Astrocyte (in vitro differentiated cells and primary cell): ENCODE results near the gene PREX1. TPM values are rescaled to one million over a fixed set of nuclear protein-coding genes. Genes with fewer than 3 reads are reported as not detected.

Experiments used
- DNase-seq: peaks from one replicate; pipeline ENCODE4 v3.0.0-alpha.2; 2010; ENCODE audit warnings: low read depth
- FAIRE-seq: peaks from 2 replicates; lab custom pipeline; 2011; peaks lifted over from hg19 to GRCh38; lab: Jason Lieb, UNC
- H2AFZ ChIP-seq: 2 replicates; pipeline ENCODE4 v1.6.0; 2012; ENCODE audit warnings: low read depth, low read length, inconsistent platforms
- H3K27ac ChIP-seq: 2 replicates; pipeline ENCODE4 v1.5.1; 2011; ENCODE audit warnings: low read depth, low read length, inconsistent platforms
- H3K27me3 ChIP-seq: 2 replicates; pipeline ENCODE4 v1.6.0; 2011; ENCODE audit warnings: low read length, inconsistent platforms; ENCODE audit not compliant: insufficient read depth
- H3K36me3 ChIP-seq: 2 replicates; pipeline ENCODE4 v1.5.1; 2011; ENCODE audit warnings: low read length, inconsistent platforms; ENCODE audit not compliant: insufficient read depth
- H3K4me1 ChIP-seq: 2 replicates; pipeline ENCODE4 v1.5.1; 2011; ENCODE audit warnings: low read length, inconsistent platforms; ENCODE audit not compliant: insufficient read depth
- H3K4me2 ChIP-seq: 2 replicates; pipeline ENCODE4 v1.6.0; 2012; ENCODE audit warnings: low read length, inconsistent platforms
- H3K4me3 ChIP-seq: 2 replicates; pipeline ENCODE4 v1.5.1; 2011; ENCODE audit warnings: low read depth, mild to moderate bottlenecking, low read length, inconsistent platforms; ENCODE audit not compliant: insufficient read depth
- H3K79me2 ChIP-seq: 2 replicates; pipeline ENCODE4 v1.6.0; 2012; ENCODE audit warnings: mild to moderate bottlenecking, low read length, inconsistent platforms; ENCODE audit not compliant: insufficient read depth
- H3K9ac ChIP-seq: 2 replicates; pipeline ENCODE4 v1.6.0; 2012; ENCODE audit warnings: mild to moderate bottlenecking, low read length, inconsistent platforms
- H3K9me3 ChIP-seq: 2 replicates; pipeline ENCODE4 v1.5.1; 2012; ENCODE audit warnings: low read depth, mild to moderate bottlenecking, low read length, inconsistent platforms; ENCODE audit not compliant: insufficient read depth
- H4K20me1 ChIP-seq: 2 replicates; pipeline ENCODE4 v1.6.0; 2012; ENCODE audit warnings: low read length, inconsistent platforms; ENCODE audit not compliant: insufficient read depth
- H3K27ac Mint-ChIP-seq: one replicate; pipeline ENCODE4 v1.8.0; 2021; ENCODE audit warnings: mild to moderate bottlenecking, mixed read lengths; ENCODE audit not compliant: unreplicated experiment
- H3K27me3 Mint-ChIP-seq: one replicate; pipeline ENCODE4 v1.8.0; 2021; ENCODE audit warnings: low read depth, mixed read lengths; ENCODE audit not compliant: unreplicated experiment
- H3K36me3 Mint-ChIP-seq: one replicate; pipeline ENCODE4 v1.8.0; 2021; ENCODE audit warnings: low read depth, mixed read lengths; ENCODE audit not compliant: unreplicated experiment
- H3K4me1 Mint-ChIP-seq: one replicate; pipeline ENCODE4 v1.8.0; 2021; ENCODE audit warnings: low read depth, mixed read lengths; ENCODE audit not compliant: unreplicated experiment
- H3K4me3 Mint-ChIP-seq: one replicate; pipeline ENCODE4 v1.8.0; 2021; ENCODE audit warnings: mild to moderate bottlenecking, moderate library complexity, mixed read lengths; ENCODE audit not compliant: unreplicated experiment
- H3K9me3 Mint-ChIP-seq: one replicate; pipeline ENCODE4 v1.8.0; 2021; ENCODE audit warnings: mild to moderate bottlenecking, mixed read lengths; ENCODE audit not compliant: unreplicated experiment
- EZH2 ChIP-seq: IDR thresholded peaks from 2 replicates; pipeline ENCODE4 v1.6.1; 2012; ENCODE audit warnings: mild to moderate bottlenecking, low read length, inconsistent platforms; ENCODE audit not compliant: insufficient read depth
- total RNA-seq: library from RNA; stranded (reverse); gene quantifications from 2 replicates; pipeline ENCODE4 v1.2.1, GENCODE V29; 2021
- TF ChIP-seq, protein P1 (sequence below): IDR thresholded peaks from 2 replicates; pipeline ENCODE4 v1.5.1; 2011; ENCODE audit warnings: low read depth, mild to moderate bottlenecking, inconsistent platforms, low read length, moderate library complexity; ENCODE audit not compliant: insufficient read depth

PREX1 gene
- total RNA-seq, 1 donor from 2014 or later: 3.5 TPM

DNA sequence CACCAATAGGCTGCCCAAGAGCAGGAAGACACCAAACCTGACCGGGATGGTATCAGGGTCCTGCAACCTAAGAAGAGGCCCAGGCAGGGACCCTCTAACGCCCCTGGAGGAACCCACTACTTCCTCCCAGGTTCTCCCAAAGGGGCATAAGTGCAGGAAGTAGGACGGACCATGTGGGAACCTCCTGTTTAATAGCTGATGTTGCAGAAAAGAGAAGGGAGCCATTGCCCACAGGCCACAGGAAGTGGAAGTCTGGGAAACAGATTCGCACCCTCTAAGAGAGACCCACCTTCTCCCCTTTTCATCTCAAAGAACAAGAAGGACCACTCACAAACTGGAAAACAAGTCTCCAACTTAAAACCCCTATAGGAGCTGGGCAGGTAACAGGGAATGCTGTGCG lies 18.1 kb downstream of the PREX1 start:
- Histone ChIP-seq H3K9ac (no peak overlapping the region), H3K36me3 (no peaks in the 10 kb centered on the region), H3K4me1 (no peaks in the 10 kb centered on the region), H3K79me2 (peaks cover 10% of the 10 kb centered on the region), H3K4me3 (no peak overlapping the region), H3K27ac (no peak overlapping the region), H3K4me2 (no peak overlapping the region), H3K9me3 (no peaks in the 10 kb centered on the region), H4K20me1 (peaks cover 26% of the 10 kb centered on the region), H3K27me3 (no peaks in the 10 kb centered on the region), H2AFZ (no peak overlapping the region)
- H3K9me3 Mint-ChIP-seq: peaks cover 12% of the 10 kb centered on the region
- FAIRE-seq (no peak), DNase-seq (no peak)
- H3K36me3 Mint-ChIP-seq: peaks cover 11% of the 10 kb centered on the region
- H3K4me3 Mint-ChIP-seq: no peak overlapping the region
- no peaks in the 10 kb centered on the region for H3K4me1 Mint-ChIP-seq
- peaks cover 9% of the 10 kb centered on the region for H3K27me3 Mint-ChIP-seq
- H3K27ac Mint-ChIP-seq: no peak overlapping the region
- TF ChIP-seq, protein P1, sequence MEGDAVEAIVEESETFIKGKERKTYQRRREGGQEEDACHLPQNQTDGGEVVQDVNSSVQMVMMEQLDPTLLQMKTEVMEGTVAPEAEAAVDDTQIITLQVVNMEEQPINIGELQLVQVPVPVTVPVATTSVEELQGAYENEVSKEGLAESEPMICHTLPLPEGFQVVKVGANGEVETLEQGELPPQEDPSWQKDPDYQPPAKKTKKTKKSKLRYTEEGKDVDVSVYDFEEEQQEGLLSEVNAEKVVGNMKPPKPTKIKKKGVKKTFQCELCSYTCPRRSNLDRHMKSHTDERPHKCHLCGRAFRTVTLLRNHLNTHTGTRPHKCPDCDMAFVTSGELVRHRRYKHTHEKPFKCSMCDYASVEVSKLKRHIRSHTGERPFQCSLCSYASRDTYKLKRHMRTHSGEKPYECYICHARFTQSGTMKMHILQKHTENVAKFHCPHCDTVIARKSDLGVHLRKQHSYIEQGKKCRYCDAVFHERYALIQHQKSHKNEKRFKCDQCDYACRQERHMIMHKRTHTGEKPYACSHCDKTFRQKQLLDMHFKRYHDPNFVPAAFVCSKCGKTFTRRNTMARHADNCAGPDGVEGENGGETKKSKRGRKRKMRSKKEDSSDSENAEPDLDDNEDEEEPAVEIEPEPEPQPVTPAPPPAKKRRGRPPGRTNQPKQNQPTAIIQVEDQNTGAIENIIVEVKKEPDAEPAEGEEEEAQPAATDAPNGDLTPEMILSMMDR: no peak
- TF ChIP-seq EZH2: no peak

DNA sequence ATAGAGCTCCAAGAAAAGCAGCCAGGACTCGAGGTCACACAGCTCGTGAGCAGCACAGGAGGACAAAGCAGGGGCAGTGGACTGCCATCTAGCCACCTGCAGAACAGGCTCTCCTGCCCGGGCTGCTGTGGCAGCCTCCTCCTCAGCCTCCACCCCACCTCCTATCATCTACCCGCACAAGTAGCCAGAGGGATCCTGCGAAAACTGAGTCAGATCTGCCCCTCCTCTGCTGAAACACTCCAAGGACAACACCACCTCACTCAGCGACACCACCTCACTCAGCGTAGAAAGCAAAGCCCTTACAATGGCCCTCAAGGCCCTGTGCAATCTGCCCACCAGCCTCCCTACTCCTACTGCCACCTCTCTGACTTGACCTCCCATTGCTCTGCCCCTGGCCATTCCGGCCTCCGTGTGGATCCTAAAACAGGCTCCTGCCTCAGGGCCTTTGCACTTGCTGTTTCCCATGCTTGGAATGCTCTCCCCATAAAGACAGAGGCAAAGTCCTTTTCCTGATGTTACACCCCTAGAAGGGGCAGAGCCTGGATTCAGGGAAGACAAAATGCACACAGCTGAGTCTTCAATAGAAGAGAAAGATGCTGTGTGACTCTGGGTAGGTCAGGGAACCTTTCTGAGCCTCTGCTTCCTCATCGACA lies 19.3 kb downstream of the PREX1 start:
- Histone ChIP-seq H3K4me1 (no peaks in the 10 kb centered on the region), H3K4me2 (no peak overlapping the region), H3K9ac (no peak overlapping the region), H3K27me3 (no peaks in the 10 kb centered on the region), H3K9me3 (no peaks in the 10 kb centered on the region), H3K27ac (no peak overlapping the region), H2AFZ (no peak overlapping the region), H3K79me2 (peaks cover 10% of the 10 kb centered on the region), H3K4me3 (no peak overlapping the region), H3K36me3 (no peaks in the 10 kb centered on the region), H4K20me1 (peaks cover 28% of the 10 kb centered on the region)
- TF ChIP-seq, protein P1: no peak
- no peak for TF ChIP-seq EZH2
- Mint-ChIP-seq H3K36me3 (peaks cover 11% of the 10 kb centered on the region), H3K27ac (no peak overlapping the region), H3K9me3 (peaks cover 16% of the 10 kb centered on the region), H3K4me1 (no peaks in the 10 kb centered on the region), H3K4me3 (no peak overlapping the region), H3K27me3 (peaks cover 14% of the 10 kb centered on the region)
- DNase-seq (no peak), FAIRE-seq (no peak)
